ENCODE results near the gene SLF2. TPM values are rescaled to one million over a fixed set of nuclear protein-coding genes. Genes with fewer than 3 reads are reported as not detected.

SLF2 gene
- total RNA-seq, 2 donors from 2014 or later, result 31.5 to 38.9 TPM

DNA sequence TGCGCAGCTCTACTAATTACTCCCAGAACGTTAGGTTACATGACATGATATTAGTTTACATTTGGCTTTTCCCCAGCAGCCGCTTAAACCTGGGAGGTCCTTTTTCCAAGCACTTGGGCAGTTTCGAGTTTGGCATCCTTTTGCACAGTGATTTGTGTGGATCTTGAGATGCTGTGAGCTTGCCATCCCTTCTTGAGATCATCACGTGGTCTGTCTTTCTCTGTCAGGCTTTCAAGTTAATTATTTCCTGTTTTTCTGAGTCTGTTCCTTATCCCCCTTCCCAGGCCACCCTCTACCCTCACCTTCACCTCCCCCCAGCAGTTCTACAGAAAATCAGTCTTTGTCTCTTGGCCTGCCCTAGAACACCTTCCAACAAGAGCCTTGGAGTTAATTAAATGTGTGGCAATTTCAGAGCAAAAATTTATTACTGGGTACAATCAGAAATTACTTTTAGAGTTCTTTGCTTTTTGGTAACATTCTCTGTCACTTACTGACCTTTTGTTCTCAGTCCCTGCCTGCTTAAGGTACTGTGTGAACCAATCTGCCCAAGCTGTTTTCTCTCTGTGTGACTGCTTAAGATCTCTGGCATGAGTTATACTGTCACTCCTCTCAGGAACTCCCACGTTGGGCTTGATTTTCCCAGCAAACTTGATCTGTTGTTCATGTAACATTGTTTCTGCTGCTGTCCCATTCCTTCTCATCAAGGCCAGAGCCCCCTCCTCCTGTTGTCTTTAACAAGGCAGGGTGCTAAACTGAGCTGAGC, 3.1 kb upstream of the SLF2 start:
- H3K4me1 ChIP-seq (ENCODE audit: control insufficient read depth, insufficient read depth, low read length), result peaks cover 25% of the 10 kb centered on the region
- H3K27me3 ChIP-seq (ENCODE audit: control insufficient read depth, insufficient read depth, low read length, poor library complexity, severe bottlenecking), result no peaks in the 10 kb centered on the region
- H3K36me3 Mint-ChIP-seq (ENCODE audit: low read depth), result no peaks in the 10 kb centered on the region
- TF ChIP-seq, protein P1, sequence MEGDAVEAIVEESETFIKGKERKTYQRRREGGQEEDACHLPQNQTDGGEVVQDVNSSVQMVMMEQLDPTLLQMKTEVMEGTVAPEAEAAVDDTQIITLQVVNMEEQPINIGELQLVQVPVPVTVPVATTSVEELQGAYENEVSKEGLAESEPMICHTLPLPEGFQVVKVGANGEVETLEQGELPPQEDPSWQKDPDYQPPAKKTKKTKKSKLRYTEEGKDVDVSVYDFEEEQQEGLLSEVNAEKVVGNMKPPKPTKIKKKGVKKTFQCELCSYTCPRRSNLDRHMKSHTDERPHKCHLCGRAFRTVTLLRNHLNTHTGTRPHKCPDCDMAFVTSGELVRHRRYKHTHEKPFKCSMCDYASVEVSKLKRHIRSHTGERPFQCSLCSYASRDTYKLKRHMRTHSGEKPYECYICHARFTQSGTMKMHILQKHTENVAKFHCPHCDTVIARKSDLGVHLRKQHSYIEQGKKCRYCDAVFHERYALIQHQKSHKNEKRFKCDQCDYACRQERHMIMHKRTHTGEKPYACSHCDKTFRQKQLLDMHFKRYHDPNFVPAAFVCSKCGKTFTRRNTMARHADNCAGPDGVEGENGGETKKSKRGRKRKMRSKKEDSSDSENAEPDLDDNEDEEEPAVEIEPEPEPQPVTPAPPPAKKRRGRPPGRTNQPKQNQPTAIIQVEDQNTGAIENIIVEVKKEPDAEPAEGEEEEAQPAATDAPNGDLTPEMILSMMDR (conservative IDR thresholded peaks at IDR 0.05), result no peak
- no peak overlapping the region for H3K27ac ChIP-seq (ENCODE audit: low read depth, low read length)
- no peaks in the 10 kb centered on the region for H3K9me3 ChIP-seq (ENCODE audit: control insufficient read depth, low read length)
- H3K27ac Mint-ChIP-seq, result peak overlapping the region; percentile 88
- no peak for DNase-seq
- H3K9me3 Mint-ChIP-seq, result no peaks in the 10 kb centered on the region
- H3K27me3 Mint-ChIP-seq (ENCODE audit: insufficient read depth), result no peaks in the 10 kb centered on the region
- WGBS, 2 experiments (ENCODE audit: insufficient coverage in 1 of 2, insufficient read length in 1 of 2), result 63 to 69% methylated on average over 5 to 6 of the region's 6 CpGs
- H3K4me3 Mint-ChIP-seq, result peak overlapping the region; percentile 5
- no peaks in the 10 kb centered on the region for H3K36me3 ChIP-seq (ENCODE audit: control insufficient read depth, insufficient read depth, low read length)
- peaks cover 31% of the 10 kb centered on the region for H3K4me1 Mint-ChIP-seq
- peak overlapping the region; percentile 9 for H3K9ac ChIP-seq (ENCODE audit: extremely low read depth, low read length, poor library complexity, severe bottlenecking)
- H3K4me3 ChIP-seq (ENCODE audit: low read length), result no peak overlapping the region

- H3K4me3 Mint-ChIP-seq, result no peak overlapping the region
- Histone ChIP-seq H3K4me1 (ENCODE audit: control insufficient read depth, insufficient read depth, low read length) (peaks cover 25% of the 10 kb centered on the region), H3K36me3 (ENCODE audit: control insufficient read depth, insufficient read depth, low read length) (peaks cover 12% of the 10 kb centered on the region), H3K4me3 (ENCODE audit: low read length) (no peak overlapping the region), H3K27me3 (ENCODE audit: control insufficient read depth, insufficient read depth, low read length, poor library complexity, severe bottlenecking) (no peaks in the 10 kb centered on the region), H3K9me3 (ENCODE audit: control insufficient read depth, low read length) (no peaks in the 10 kb centered on the region), H3K27ac (ENCODE audit: low read depth, low read length) (no peak overlapping the region), H3K9ac (ENCODE audit: extremely low read depth, low read length, poor library complexity, severe bottlenecking) (no peak overlapping the region)
- no peaks in the 10 kb centered on the region for H3K9me3 Mint-ChIP-seq
- H3K27ac Mint-ChIP-seq, result no peak overlapping the region
- H3K4me1 Mint-ChIP-seq, result peaks cover 32% of the 10 kb centered on the region
- TF ChIP-seq, protein P1 (conservative IDR thresholded peaks at IDR 0.05), result no peak
- no peak for DNase-seq
- H3K36me3 Mint-ChIP-seq (ENCODE audit: low read depth), result peaks cover under 1% of the 10 kb centered on the region
- H3K27me3 Mint-ChIP-seq (ENCODE audit: insufficient read depth), result no peaks in the 10 kb centered on the region
- WGBS, 2 experiments (ENCODE audit: insufficient coverage in 1 of 2, insufficient read length in 1 of 2), result 100% methylated on average over 1 of the region's 4 CpGs
Observed at GRCh38 chr10:100911472-100911871, 1.3 kb upstream of the SLF2 start.

DNA sequence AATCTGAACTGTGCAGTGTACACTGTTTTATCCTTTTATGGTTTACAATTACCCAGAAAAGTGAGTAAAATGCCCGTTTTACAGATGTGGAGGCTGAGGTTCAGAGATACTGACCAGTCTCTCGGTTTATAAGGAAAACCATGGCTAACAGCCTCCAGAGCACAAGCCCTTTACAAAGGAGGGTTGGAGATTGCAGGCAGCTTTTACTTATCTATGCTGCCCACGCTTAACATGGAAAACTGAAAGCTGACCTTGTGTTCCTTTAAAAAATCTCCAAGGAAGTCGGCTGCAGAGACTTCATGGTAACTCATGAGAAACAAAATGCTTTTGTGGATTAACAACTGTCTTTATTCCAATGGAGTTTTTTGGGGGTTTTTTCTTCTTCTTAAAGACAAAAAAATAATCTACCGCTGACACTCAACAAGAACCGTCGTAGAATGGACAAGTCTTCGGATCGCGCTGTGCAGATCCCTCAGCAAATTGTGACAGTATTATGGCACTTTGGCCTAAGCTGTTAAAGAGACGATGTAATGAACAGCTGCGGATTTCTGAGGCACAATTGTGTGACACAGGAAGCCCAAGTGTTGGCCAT, 654 bp upstream of the SLF2 start:
- peak overlapping the region; percentile 92 for H3K4me3 ChIP-seq (ENCODE audit: low read length)
- WGBS, 2 experiments (ENCODE audit: insufficient coverage in 1 of 2, insufficient read length in 1 of 2), result 32 to 35% methylated on average over 10 to 12 of the region's 12 CpGs
- H3K27me3 ChIP-seq (ENCODE audit: control insufficient read depth, insufficient read depth, low read length, poor library complexity, severe bottlenecking), result no peaks in the 10 kb centered on the region
- peaks cover 5% of the 10 kb centered on the region for H3K36me3 Mint-ChIP-seq (ENCODE audit: low read depth)
- TF ChIP-seq, protein P1 (conservative IDR thresholded peaks at IDR 0.05), result no peak
- no peaks in the 10 kb centered on the region for H3K9me3 ChIP-seq (ENCODE audit: control insufficient read depth, low read length)
- no peaks in the 10 kb centered on the region for H3K9me3 Mint-ChIP-seq
- H3K4me1 Mint-ChIP-seq, result peaks cover 32% of the 10 kb centered on the region
- peak overlapping the region; percentile 8 for H3K27ac Mint-ChIP-seq
- peaks cover 19% of the 10 kb centered on the region for H3K36me3 ChIP-seq (ENCODE audit: control insufficient read depth, insufficient read depth, low read length)
- peak overlapping the region; percentile 99 for H3K4me3 Mint-ChIP-seq
- H3K27ac ChIP-seq (ENCODE audit: low read depth, low read length), result peak overlapping the region; percentile 83
- DNase-seq, result no peak
- no peaks in the 10 kb centered on the region for H3K27me3 Mint-ChIP-seq (ENCODE audit: insufficient read depth)
- peaks cover 25% of the 10 kb centered on the region for H3K4me1 ChIP-seq (ENCODE audit: control insufficient read depth, insufficient read depth, low read length)
- peak overlapping the region; percentile 70 for H3K9ac ChIP-seq (ENCODE audit: extremely low read depth, low read length, poor library complexity, severe bottlenecking)
